ENCODE results near the gene ATP1B2. TPM values are rescaled to one million over a fixed set of nuclear protein-coding genes. Genes with fewer than 3 reads are reported as not detected.
"Not testable (repeated sequence)": the region's sequence is repeated elsewhere in the genome, so short reads cannot be mapped to it uniquely, and the experiment has no call there.

The ATP1B2 gene
- total and polyA plus RNA-seq, 4 donors = 0.31 to 16.0 (median 0.87) TPM

DNA sequence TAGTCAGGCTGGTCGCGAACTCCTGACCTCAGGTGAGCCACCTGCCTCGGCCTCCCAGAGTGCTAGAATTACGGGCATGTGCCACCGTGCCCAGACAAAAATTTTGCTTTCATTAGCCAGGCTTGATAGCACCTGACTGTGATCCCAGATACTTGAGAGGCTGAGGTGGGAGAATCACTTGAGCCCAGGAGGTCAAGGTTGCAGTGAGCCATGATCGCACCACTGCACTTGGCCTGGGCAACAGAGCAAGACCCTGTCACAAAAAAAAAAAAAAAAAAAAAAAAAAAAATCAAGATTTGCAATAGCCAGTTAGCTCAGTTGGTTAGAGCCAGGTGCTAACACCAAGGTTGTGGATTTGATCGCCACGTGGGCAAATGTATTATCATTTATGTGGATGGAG is 29.9 kb upstream of the ATP1B2 start:
- ATAC-seq (ENCODE audit: insufficient read depth, low FRiP score) (no peak), DNase-seq (no peak)
- TF ChIP-seq, protein P1, sequence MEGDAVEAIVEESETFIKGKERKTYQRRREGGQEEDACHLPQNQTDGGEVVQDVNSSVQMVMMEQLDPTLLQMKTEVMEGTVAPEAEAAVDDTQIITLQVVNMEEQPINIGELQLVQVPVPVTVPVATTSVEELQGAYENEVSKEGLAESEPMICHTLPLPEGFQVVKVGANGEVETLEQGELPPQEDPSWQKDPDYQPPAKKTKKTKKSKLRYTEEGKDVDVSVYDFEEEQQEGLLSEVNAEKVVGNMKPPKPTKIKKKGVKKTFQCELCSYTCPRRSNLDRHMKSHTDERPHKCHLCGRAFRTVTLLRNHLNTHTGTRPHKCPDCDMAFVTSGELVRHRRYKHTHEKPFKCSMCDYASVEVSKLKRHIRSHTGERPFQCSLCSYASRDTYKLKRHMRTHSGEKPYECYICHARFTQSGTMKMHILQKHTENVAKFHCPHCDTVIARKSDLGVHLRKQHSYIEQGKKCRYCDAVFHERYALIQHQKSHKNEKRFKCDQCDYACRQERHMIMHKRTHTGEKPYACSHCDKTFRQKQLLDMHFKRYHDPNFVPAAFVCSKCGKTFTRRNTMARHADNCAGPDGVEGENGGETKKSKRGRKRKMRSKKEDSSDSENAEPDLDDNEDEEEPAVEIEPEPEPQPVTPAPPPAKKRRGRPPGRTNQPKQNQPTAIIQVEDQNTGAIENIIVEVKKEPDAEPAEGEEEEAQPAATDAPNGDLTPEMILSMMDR (IDR thresholded peaks at IDR 0.05; ENCODE audit: control extremely low read depth, extremely low read depth) = no peak
- no peaks in the 10 kb centered on the region for H3K36me3 ChIP-seq (ENCODE audit: control insufficient read depth in 4 of 4, insufficient read depth in 4 of 4, low read length in 4 of 4)
- no peak overlapping the region for H3K9ac ChIP-seq (ENCODE audit: insufficient read depth in 1 of 2, low read length in 2 of 2)
- H3K27ac ChIP-seq (ENCODE audit: low read depth in 1 of 2, low read length in 1 of 2) = no peak overlapping the region
- H3K4me1 ChIP-seq (ENCODE audit: control insufficient read depth in 5 of 5, insufficient read depth in 5 of 5, low read length in 5 of 5) = no peaks in the 10 kb centered on the region
- H3K4me3 ChIP-seq = no peak overlapping the region
- H3K27me3 ChIP-seq (ENCODE audit: control insufficient read depth in 3 of 3, insufficient read depth in 3 of 3, low read length in 2 of 3) = no peaks in the 10 kb centered on the region
- H3K9me3 ChIP-seq (ENCODE audit: control insufficient read depth in 4 of 4, insufficient read depth in 3 of 4, low read length in 3 of 4) = no peaks in the 10 kb centered on the region
- WGBS, 2 donors = 95 to 97% methylated on average over 8 of the region's 8 CpGs

DNA sequence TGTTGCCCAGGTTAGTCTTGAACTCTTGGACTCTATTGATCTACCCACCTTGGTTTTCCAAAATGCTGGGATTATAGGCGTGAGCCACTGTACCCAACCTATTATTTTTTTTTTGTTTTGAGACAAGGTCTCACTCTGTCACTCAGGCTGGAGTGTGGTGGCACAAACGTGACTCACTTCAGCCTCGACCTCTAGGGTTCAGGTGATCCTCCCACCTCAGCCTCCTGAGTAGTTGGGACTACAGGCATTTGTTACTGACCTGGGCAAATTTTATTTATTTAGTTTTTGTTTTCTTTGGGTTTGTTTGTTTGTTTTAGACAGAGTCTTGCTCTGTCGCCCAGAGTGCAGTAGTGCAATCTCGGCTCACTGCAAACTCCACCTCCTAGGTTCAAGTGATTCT is 27.1 kb upstream of the ATP1B2 start:
- DNase-seq (no peak), ATAC-seq (ENCODE audit: insufficient read depth, low FRiP score) (no peak)
- Histone ChIP-seq H3K4me3 (no peak overlapping the region), H3K4me1 (ENCODE audit: control insufficient read depth in 5 of 5, insufficient read depth in 5 of 5, low read length in 5 of 5) (peaks cover 0 to 16% (median 0%) of the 10 kb centered on the region in 5 donors), H3K27me3 (ENCODE audit: control insufficient read depth in 3 of 3, insufficient read depth in 3 of 3, low read length in 2 of 3) (no peaks in the 10 kb centered on the region), H3K27ac (ENCODE audit: low read depth in 1 of 2, low read length in 1 of 2) (no peak overlapping the region), H3K9ac (ENCODE audit: insufficient read depth in 1 of 2, low read length in 2 of 2) (no peak overlapping the region), H3K36me3 (ENCODE audit: control insufficient read depth in 4 of 4, insufficient read depth in 4 of 4, low read length in 4 of 4) (peaks cover 0 to 4% (median 2%) of the 10 kb centered on the region in 4 donors), H3K9me3 (ENCODE audit: control insufficient read depth in 4 of 4, insufficient read depth in 3 of 4, low read length in 3 of 4) (no peaks in the 10 kb centered on the region)
- TF ChIP-seq, protein P1 (IDR thresholded peaks at IDR 0.05; ENCODE audit: control extremely low read depth, extremely low read depth) = no peak
- WGBS, 2 donors = 86 to 90% methylated on average over 5 of the region's 5 CpGs

DNA sequence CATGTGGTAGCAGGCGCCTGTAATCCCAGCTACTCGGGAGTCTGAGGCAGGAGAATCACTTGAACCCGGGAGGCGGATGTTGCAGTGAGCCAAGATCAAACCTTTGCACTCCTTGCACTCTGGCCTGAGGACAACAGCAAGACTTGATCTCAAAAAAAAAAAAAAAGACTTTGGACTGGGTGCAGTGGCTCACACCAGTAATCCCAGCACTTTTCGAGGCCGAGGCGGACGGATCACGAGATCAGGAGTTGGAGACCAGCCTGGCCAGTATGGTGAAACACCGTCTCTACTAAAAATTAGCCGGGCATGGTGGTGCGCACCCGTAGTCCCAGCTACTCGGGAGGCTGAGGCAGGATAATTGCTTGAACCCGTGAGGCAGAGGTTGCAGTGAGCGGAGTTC is 25.0 kb upstream of the ATP1B2 start:
- not testable (repeated sequence) for H3K9me3 ChIP-seq (ENCODE audit: control insufficient read depth in 4 of 4, insufficient read depth in 3 of 4, low read length in 3 of 4); H3K4me3 ChIP-seq; ATAC-seq (ENCODE audit: insufficient read depth, low FRiP score); H3K36me3 ChIP-seq (ENCODE audit: control insufficient read depth in 4 of 4, insufficient read depth in 4 of 4, low read length in 4 of 4); H3K27me3 ChIP-seq (ENCODE audit: control insufficient read depth in 3 of 3, insufficient read depth in 3 of 3, low read length in 2 of 3); H3K27ac ChIP-seq (ENCODE audit: low read depth in 1 of 2, low read length in 1 of 2); DNase-seq; H3K9ac ChIP-seq (ENCODE audit: insufficient read depth in 1 of 2, low read length in 2 of 2)
- peaks cover 0 to 16% (median 0%) of the 10 kb centered on the region in 5 donors for H3K4me1 ChIP-seq (ENCODE audit: control insufficient read depth in 5 of 5, insufficient read depth in 5 of 5, low read length in 5 of 5)
- 96 to 98% methylated on average over 16 of the region's 16 CpGs for WGBS, 2 donors

DNA sequence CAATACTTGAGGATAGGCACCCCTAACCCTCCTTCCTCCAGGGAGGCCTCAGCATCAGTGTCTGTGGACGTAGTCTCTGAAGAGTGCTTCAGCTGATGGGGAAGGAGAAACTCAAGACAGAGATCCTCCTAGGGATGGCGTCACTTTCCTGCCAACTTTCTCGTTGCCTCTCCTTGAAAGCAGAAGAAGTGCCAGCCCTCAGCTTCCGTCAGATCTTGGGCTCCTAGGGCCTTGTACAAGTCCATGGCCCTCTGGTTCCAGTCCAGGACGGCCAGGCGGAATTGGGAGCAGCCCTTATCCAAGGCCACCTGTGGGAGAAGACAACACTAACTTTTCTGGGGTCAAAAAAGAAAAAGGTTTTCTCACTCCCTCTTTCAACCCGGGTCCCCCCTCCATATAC is 24.4 kb upstream of the ATP1B2 start:
- Histone ChIP-seq H3K9me3 (ENCODE audit: control insufficient read depth in 4 of 4, insufficient read depth in 3 of 4, low read length in 3 of 4) (no peaks in the 10 kb centered on the region), H3K27ac (ENCODE audit: low read depth in 1 of 2, low read length in 1 of 2) (peak overlapping the region in 1 of 2 donors; percentile 13), H3K4me1 (ENCODE audit: control insufficient read depth in 5 of 5, insufficient read depth in 5 of 5, low read length in 5 of 5) (peaks cover 0 to 18% (median 0%) of the 10 kb centered on the region in 5 donors), H3K27me3 (ENCODE audit: control insufficient read depth in 3 of 3, insufficient read depth in 3 of 3, low read length in 2 of 3) (no peaks in the 10 kb centered on the region), H3K4me3 (no peak overlapping the region), H3K9ac (ENCODE audit: insufficient read depth in 1 of 2, low read length in 2 of 2) (peak overlapping the region in 1 of 2 donors; percentile 88), H3K36me3 (ENCODE audit: control insufficient read depth in 4 of 4, insufficient read depth in 4 of 4, low read length in 4 of 4) (peaks cover 0 to 4% (median 2%) of the 10 kb centered on the region in 4 donors)
- ATAC-seq (ENCODE audit: insufficient read depth, low FRiP score) (no peak), DNase-seq (no peak)
- TF ChIP-seq, protein P1 (IDR thresholded peaks at IDR 0.05; ENCODE audit: control extremely low read depth, extremely low read depth) = no peak
- 47 to 65% methylated on average over 7 of the region's 7 CpGs for WGBS, 2 donors

Measured in lung (tissue), 12 donors.